Keratinocyte (primary cell): ENCODE results near the gene ETFB.

Experiments
- CTCF ChIP-seq, 3 experiments: IDR thresholded peaks in 1 of 3; conservative IDR thresholded peaks in 1 of 3; optimal IDR thresholded peaks in 1 of 3; 2 replicates in 2 of 3; 3 replicates in 1 of 3; pipeline versions ENCODE3 to v1.5.1; 2011; ENCODE audit warnings: low read length in 3 of 3, mild to moderate bottlenecking in 3 of 3, moderate library complexity in 2 of 3, control low read depth in 1 of 3, inconsistent platforms in 1 of 3; ENCODE audit not compliant: insufficient read depth in 2 of 3; ENCODE audit errors: extremely low read depth in 1 of 3
- EZH2 ChIP-seq: IDR thresholded peaks from one replicate; pipeline ENCODE4 v1.6.1; 2012; ENCODE audit warnings: inconsistent platforms, mild to moderate bottlenecking, low read length, moderate library complexity

GRCh38 chr19:51339313-51339686 is 26.9 kb downstream of the ETFB start:
- no peak for TF ChIP-seq CTCF (optimal IDR thresholded peaks at IDR 0.05 in 1 of 3, IDR thresholded peaks at IDR 0.05 in 1 of 3, conservative IDR thresholded peaks at IDR 0.05 in 1 of 3; ENCODE audit: extremely low read depth in 1 of 3, insufficient read depth in 2 of 3, low read length in 3 of 3)
- no peak for TF ChIP-seq EZH2
